ENCODE measurements around the gene GANC.
"Not testable (repeated sequence)": the region's sequence is repeated elsewhere in the genome, so short reads cannot be mapped to it uniquely, and the experiment has no call there.

The GANC gene

GRCh38 chr15:42319206-42319605 is 46.2 kb downstream of the GANC start:
- DNase-seq (ENCODE audit: low read depth), result no peak
- H3K4me3 ChIP-seq (ENCODE audit: control insufficient read depth, low read depth, low read length), result no peak overlapping the region
- TF ChIP-seq CTCF (IDR thresholded peaks at IDR 0.05; ENCODE audit: control insufficient read depth, insufficient read depth, low read depth, low read length, missing control alignments), result no peak

- DNase-seq (ENCODE audit: low read depth), result no peak
- no peak for TF ChIP-seq CTCF (IDR thresholded peaks at IDR 0.05; ENCODE audit: control insufficient read depth, insufficient read depth, low read depth, low read length, missing control alignments)
- no peak overlapping the region for H3K4me3 ChIP-seq (ENCODE audit: control insufficient read depth, low read depth, low read length)
Measured at GRCh38 chr15:42324308-42324707, 51.3 kb downstream of the GANC start.

- no peak overlapping the region for H3K4me3 ChIP-seq (ENCODE audit: control insufficient read depth, low read depth, low read length)
- DNase-seq (ENCODE audit: low read depth), result no peak
- TF ChIP-seq CTCF (IDR thresholded peaks at IDR 0.05; ENCODE audit: control insufficient read depth, insufficient read depth, low read depth, low read length, missing control alignments), result no peak
Measured at GRCh38 chr15:42329161-42329560, 56.2 kb downstream of the GANC start.

- DNase-seq (ENCODE audit: low read depth), result no peak
- H3K4me3 ChIP-seq (ENCODE audit: control insufficient read depth, low read depth, low read length), result no peak overlapping the region
- TF ChIP-seq CTCF (IDR thresholded peaks at IDR 0.05; ENCODE audit: control insufficient read depth, insufficient read depth, low read depth, low read length, missing control alignments), result no peak
Measured at GRCh38 chr15:42329992-42330391, 57.0 kb downstream of the GANC start.

GRCh38 chr15:42331235-42331634 is 58.2 kb downstream of the GANC start:
- H3K4me3 ChIP-seq (ENCODE audit: control insufficient read depth, low read depth, low read length), result no peak overlapping the region
- TF ChIP-seq CTCF (IDR thresholded peaks at IDR 0.05; ENCODE audit: control insufficient read depth, insufficient read depth, low read depth, low read length, missing control alignments), result no peak
- no peak for DNase-seq (ENCODE audit: low read depth)

- TF ChIP-seq CTCF (IDR thresholded peaks at IDR 0.05; ENCODE audit: control insufficient read depth, insufficient read depth, low read depth, low read length, missing control alignments), result no peak
- DNase-seq (ENCODE audit: low read depth), result no peak
- no peak overlapping the region for H3K4me3 ChIP-seq (ENCODE audit: control insufficient read depth, low read depth, low read length)
Measured at GRCh38 chr15:42332331-42332730, 59.3 kb downstream of the GANC start.

GRCh38 chr15:42335074-42335473 is 62.1 kb downstream of the GANC start:
- no peak overlapping the region for H3K4me3 ChIP-seq (ENCODE audit: control insufficient read depth, low read depth, low read length)
- no peak for DNase-seq (ENCODE audit: low read depth)
- no peak for TF ChIP-seq CTCF (IDR thresholded peaks at IDR 0.05; ENCODE audit: control insufficient read depth, insufficient read depth, low read depth, low read length, missing control alignments)

- not testable (repeated sequence) for H3K4me3 ChIP-seq (ENCODE audit: control insufficient read depth, low read depth, low read length); DNase-seq (ENCODE audit: low read depth)
Measured at GRCh38 chr15:42336650-42337049, 63.6 kb downstream of the GANC start.

- not testable (repeated sequence) for H3K4me3 ChIP-seq (ENCODE audit: control insufficient read depth, low read depth, low read length); DNase-seq (ENCODE audit: low read depth)
Measured at GRCh38 chr15:42337104-42337503, 64.1 kb downstream of the GANC start.

Measured in AG09309 (cell line).